HG02610 (cell line): ENCODE data around the gene NPHP4.

Source experiments
- ATAC-seq: cut with Tn5 transposase; IDR thresholded peaks from one replicate; pipeline ENCODE4 v1.9.1; 2021; ENCODE audit warnings: mild to moderate bottlenecking, moderate library complexity; ENCODE audit not compliant: unreplicated experiment

Gene NPHP4

DNA sequence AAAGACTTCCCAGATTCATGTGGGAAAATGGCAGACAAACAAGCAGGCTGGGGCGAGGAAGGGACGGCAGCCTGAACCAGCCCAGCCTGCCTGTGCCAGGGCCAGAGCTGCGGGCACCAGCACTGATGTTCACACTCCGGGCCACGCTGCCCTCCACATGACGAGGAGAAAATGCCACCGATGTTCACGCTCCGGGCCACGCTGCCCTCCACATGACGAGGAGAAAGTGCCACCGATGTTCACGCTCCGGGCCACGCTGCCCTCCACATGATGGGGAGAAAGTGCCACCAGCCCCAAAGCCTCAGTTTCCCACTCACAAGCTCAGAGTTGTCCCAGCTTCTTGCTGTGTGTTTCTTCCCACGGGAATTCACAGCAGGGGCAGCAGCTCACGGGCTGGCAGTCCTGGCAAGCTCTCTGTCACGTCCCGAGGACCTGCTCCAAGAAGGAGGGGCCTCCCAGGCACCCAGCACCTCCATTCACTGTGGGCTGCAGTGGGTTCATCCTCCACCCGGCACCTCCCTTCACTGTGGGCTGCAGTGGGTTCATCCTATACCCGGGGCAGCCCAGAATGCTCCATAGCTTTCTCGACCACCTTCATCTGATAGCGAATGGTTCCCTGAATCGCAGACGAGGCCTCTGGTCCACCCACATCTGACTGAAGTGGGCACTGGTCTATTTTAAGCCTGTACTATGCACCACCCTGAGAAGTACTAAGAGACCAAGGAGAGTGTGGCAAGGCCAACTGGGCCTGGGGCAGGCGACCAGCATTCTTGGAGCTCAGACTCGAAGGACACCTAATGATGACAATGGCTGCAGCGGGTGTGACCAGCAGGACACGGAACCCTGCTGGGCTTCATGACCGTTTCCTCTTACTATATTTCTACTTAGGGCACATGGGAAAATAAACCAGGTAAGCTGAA is 108.8 kb downstream of the NPHP4 start:
- no peak for ATAC-seq

DNA sequence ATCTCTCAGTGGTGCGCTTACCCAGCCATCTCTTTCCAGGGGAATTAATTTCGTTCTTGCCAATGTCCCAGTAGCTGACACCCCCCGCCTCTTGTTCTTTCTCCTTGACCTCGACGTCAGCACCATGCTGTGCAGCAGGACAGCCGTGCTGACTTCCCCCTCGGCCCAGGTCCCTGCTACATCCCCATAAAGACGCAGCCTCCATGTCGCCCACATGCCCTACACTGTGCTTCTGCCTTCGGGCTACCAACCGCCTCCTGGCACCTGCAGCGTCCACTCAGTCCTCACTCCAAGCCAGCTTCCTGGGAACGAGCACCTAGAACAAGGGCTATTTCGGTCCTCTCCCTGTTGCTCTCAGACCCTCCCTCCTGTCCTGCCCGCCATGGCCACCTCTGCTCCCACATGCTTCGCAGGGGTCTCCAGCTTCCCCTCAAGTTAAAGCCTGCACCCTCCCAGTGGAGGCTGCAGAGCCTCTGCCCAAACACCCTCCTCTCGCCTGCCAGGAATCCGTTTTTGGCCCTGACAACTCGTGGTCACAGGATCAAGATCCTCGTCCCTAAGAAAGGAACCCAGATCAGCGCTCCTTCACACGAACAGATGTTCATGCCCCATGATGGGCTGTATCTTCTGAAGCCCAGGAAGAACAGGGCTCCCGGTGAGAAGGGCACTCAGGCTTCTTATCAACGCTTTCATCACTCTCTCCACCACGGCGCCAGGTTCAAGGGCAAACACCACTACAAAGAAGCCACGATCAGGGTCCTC is 109.7 kb downstream of the NPHP4 start:
- no peak for ATAC-seq

DNA sequence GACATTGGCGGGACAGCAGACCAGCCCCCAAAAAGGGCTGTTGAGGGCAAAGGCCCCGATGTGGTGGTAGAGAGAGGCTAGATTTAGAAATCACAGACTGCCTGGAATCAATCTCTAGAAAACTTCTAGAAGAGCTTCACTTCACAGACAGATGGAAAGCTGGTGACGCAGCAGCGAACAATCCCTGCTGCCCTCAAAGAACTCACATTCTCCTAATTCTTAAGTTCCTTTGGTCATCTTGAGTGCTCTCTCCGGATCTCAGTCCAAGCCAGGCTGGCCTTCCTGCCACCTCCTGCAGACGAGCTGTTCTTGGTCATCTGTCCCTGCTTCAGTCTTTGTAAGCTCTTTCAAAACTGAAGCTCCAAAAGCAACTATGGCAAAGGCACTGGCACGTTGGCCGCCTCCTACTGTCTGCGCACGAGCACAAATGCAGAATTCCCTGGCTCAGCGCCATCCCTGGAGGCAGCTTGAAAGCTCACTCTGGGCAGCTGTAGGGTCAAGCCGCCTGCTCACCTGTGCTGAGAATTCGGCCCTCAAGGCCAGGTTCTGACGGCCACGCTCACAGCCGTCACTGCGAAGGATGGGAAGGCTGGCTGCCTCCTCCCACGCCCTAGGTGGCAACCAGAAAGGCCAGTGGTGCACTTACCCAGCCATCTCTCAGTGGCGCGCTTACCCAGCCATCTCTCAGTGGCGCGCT is 110.6 kb downstream of the NPHP4 start:
- ATAC-seq: no peak

DNA sequence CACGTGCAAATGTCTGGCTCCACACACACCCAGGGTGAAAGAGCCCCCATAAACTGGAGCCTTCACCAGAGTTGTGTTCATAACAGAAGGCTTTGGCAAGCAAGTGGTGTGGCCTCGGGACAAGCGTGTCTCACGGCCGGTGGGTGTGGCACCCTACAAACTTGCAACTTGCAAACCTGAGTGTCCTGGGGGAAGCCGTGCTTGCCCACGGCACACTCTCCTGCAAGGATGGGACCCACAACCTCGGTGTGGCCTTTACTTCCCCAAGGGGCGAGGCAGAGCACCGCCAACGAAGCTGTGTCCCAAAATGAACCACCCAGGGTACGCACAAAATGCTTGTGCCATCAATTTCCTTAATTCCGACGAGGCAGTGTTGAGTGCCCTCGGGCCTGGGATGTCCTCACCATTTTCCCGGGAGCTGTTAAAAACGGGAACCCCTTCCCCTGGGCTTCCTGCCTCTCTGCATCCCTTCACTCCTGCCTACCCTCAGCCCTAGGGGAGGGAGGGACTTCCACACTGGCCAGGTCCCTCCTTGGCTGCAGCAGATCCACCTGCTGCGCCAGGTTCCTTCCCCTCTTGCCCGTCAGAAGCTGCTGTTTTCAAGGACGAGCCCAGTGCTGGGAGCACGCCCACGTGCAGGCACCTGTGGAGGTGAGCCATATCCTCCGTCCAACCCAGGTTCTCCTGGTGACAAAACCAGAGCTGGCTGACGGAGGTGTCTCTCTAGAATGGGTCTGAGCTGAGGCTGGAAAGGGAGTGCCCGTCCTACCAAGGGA is 111.4 kb downstream of the NPHP4 start:
- no peak for ATAC-seq

DNA sequence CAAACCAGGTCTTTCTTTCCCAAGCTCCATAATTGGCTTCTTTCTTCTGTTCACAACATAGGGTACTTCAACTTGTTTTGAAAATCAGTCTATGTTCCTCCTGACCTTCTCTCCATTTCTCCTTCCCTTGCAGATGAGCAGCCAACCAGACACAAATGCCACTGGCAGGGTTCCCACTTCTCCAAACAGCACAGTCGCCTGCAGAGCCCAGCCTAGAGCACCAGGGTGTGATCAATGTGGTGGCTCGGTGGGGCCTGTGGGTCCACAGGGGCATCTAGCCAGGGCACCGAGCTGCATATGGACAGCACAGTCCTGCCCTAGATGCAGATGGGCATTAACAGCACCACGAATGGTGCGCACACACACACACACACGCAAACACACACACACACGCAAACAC is 112.8 kb downstream of the NPHP4 start:
- ATAC-seq: no peak

DNA sequence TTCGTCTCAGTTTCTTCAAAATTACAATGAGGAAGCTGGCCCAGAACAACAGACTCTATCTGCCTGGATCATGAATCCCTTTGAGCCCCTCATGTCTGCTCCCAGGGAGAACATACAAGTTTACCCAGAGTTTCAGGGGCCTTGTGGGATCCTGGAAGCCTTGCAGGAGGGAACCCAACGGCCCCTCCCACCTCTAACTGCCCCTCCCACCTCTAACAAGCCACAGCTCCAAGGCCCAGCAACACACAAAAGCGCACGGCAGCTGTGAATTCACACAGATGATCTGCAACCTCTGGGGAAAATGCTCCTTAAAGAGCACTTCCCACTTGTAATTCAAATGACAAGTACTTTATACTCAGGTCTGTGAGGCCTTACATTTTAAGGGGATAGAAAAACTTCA is 113.3 kb downstream of the NPHP4 start:
- ATAC-seq: no peak

DNA sequence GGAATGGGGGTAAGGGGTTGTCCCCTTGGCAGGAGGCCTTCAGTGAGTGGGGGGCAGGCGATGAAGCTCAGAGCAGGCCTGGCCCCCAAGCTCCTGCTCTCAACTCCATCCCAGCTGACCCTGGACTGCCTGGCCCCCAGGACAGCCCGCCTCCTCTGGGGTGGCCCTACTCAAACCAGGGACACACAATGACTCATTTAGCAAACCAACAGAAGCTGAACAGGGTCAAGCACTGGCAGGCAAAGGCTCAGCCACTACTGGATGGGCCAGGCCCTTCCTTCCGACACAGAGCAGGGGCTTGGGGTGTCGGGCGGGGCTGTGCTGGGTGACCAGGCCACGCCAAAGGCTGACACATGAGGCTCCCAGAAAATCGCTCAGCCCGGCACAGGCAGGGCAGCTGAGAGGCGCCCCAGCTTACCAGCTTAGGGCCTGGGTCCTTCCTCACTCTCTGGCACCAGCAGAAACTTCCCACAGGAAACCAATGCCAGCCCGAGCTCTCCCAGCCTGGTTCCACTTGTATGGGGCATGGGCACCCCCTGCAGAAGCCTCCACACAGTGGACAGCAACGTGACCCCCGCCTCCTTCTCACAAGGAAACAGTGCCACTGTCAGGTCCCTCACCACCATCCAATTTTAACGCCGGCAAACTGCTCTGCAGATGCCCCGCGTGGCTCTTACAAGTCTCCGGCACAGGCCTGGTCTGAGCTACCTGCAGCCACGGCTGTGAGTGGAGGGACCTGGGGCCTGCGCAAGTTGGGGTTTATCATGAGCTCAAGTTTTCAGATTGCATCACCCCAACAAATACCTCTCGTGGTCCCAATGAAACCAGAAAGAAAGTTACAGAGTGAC is 114.3 kb downstream of the NPHP4 start:
- ATAC-seq: no peak

DNA sequence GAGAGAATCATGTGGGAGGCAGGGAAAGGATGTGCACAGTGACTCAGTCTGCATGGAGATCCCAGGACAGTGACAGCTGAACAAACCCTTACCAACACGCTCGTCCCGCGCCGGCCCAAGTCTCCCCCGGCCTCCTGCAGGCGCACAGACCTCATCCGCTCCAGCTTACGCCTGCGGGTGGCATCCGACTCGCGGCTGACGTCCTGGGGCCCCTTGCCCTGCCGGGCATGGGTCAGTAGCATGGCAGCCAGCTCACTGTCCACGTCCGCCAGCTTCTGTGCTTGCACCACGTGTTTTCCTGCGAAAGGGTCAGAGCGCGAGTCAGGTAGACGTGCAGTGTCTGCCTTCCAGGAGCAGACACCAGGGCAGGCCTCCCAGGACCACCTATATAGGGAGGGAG is 115.2 kb downstream of the NPHP4 start:
- no peak for ATAC-seq

DNA sequence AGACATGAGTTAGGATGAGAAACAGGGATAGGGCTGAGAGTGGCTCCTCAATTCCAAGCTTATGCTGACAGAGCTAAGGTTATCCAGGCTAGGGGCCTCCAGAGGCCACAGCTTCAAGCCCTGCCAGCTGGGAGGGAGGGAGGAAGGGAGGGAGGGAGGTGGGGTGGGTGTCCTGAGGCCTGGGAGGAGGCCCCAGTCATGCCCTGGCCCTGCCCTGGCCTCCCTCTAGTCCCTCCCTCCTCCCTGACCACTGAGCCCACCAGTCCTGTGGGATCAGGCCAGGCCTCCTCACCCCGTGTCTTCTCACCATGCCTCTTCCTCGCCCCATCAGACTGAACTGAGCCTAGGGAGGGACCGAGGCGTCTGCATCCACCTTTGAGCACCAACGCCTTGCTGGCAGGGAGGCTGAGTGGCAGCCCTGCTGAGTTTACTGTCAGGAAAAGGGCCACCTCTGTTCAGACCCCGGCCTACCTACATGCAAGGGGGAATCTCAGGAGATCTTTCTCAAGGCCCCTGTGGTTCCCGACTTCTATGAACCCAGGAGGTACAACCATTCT is 116.1 kb downstream of the NPHP4 start:
- no peak for ATAC-seq

DNA sequence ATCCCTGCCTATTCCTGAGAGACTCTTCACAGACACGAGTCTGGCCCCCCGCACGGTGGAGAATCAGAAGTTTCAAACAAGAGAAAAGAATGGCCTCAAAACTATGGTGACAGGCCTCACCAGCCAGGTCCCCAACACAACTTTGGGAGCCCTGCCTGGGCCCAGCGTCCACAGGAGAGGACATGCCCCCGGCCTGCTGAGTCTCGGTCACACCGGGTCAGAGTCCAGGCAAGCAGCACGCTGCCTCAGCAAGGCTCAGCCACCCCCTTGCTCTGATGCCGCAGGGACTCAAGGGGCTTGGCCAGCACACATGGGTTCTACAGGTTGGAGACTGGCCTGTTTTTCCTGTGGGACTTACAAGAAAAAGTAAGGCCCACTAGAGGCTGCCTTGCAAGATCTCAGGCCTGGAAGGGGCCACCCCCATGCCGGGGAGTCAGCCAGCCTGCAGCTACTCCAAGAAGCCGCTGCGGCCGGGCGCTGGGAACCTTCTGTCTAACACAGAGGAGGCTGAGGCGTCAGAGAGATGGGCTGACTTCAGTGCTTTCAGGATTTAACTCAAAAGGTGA is 116.8 kb downstream of the NPHP4 start:
- no peak for ATAC-seq

DNA sequence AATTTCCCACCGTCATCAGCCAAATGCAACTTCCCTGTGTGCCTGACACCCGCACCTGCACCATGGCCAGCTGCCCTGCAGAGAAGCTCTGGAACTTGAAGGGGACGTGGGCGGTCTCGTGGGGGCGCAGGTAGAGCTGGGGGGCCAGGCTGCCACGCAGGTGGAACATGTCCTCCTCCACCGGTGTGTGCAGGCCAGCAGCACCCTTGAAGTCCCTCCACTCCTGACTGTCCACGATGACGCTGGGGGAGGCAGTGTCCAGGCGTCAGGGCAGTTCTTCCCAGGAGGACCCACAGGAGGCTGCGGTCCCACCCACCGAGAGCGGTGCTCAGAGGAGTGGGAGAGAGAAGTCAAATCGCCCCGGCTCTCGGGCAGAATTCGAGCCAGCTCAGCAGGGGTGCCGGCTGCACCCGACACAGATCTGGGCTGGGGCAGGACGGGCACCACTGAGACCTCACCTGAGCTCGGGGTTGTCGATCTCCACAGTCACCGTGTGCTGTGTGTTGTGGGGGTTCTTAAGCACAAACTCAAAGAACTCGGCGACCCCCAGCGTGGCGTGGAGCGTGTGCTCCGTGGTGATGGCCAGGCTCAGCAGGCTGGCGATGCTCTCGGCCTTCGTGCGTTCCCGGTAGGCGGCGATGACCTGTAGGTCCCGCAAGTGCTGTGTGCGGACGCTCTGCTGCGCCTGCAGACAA is 117.7 kb downstream of the NPHP4 start:
- ATAC-seq: no peak

DNA sequence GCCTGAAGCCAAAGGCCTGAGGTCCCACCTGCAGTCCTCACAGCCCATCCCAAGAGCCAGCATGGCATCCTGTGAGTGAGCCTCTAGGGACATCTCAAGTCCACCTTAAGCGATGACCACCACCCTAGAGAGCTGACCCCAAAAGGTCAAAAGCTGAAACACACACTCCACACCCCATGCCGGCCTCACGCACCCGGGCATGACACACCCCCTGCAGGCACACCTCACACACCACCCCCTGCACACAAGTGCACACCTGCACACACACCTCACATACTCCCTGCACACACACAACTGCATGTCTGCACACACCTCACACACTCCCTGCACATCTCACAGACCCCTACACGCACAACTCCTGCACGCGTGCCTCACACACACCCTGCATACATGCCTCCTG is 118.7 kb downstream of the NPHP4 start:
- ATAC-seq: no peak

DNA sequence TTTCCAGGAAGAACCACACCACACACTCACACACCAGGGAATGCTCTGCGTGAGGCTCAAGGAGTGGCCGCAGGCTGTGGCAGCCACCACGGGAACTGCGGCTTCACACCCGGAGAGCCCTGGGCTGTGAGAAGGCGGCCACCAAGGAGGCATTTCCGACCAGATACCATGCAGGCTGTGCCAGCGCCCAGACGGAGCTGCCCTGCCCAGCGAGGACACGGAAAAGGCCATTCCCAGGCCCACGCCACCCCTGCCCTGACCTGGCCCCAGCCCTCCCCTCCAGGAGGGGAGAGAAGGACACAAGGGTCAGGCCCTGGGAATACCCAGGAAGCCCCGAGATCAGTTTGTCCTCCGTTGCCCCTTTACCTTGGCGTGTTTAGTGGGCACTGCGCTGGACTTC is 119.3 kb downstream of the NPHP4 start:
- ATAC-seq: no peak

DNA sequence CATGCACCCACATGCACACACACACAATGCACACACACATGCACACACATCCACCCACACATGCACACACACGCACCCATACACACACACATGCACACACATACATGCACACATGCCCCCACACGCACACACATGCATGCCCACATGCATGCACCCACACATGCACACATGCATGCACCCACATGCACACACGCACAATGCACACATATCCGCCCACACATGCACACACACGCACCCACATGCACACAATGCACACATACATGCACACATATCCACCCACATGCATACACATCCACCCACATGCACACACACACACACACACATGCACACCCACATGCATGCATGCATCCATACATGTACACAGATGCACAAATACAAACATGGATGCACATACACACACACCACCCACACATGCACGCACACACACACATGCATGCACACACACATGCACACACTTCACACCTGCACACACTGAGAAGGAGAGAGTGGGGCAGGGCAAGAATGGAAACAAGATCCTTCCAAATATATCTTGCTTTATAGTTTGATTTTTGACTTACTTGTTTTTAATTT is 123.2 kb downstream of the NPHP4 start:
- ATAC-seq: no peak

DNA sequence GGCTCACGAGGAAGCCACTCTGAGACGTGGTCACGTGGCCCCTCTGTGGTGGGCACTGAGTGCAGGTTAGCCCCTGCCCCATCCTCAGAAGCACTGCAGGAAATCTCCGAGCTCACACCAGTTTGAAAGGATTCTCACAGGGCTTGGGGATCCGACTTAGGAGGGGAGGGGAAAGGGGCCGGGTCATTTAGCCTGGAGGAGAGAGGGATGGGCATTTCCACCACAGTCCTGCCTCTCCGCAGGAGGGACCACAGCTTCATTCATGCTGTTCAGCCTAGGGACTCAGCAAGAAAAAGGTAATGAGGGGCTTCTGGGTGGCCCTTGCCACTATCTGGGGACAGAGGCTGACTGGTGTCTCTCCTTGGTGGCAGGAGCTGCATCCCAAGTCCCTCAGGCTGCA is 126.5 kb downstream of the NPHP4 start:
- no peak for ATAC-seq

DNA sequence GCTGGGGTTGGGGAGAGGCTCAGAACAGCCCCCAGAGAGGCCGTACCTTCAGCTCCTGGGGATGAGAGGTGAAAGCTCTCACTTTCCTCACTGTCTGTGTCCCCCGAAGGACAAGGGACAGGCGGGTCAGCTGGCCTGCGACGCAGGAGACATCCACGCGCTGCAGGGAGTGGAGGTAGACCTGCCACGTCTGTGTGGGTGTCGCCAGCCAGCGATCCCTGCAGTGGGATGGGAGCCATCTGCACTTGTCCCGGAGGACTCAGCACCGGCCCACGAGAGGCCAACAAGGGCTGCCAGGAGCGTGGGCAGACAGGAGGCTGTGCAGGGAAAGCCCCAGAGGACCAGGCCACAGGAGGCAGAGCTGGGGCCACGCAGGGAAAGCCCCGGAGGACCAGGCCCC is 127.2 kb downstream of the NPHP4 start:
- ATAC-seq: no peak

DNA sequence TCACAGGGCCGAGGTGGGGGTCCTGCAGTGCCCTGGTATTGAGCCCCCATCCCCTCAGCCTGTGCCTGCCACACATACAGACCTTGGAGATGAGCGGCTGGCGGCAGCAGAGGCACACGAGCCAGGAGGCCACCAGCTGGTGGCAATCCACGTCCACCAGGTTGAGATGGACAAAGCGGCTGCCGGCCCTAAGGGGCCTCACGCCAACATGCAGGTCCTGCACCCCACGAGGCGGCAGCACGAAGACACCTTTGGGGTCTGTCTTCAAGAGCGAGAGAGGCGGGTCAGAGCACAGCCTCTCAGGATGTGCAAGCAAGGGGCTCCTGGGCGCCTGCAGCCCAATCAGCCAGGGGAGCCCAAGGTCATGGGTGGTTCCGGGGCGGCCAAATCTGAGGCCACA is 128.0 kb downstream of the NPHP4 start:
- ATAC-seq: no peak

DNA sequence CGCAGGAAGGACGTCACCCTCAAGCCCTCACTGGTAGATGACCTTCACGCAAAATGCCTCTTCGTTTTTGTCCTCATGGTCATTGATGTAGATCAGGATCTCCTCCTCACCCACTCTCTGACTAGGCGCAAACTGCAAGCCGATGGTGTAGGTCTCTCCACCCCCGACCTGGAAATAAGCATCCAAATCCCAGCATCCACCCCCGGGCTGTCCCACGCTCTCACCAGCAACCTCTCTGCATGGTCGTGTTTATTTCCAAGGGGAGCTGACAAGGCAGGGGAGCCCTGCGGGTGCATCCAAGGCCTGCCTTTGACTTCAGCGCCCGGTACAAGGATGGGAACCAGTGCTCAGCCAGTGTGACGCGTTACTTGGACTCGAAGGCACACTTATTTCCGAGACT is 129.0 kb downstream of the NPHP4 start:
- ATAC-seq: no peak
